Neural cell (in vitro differentiated cells): ENCODE results near the gene KLF5. TPM values are rescaled to one million over a fixed set of nuclear protein-coding genes. Genes with fewer than 3 reads are reported as not detected.

Experiments used
- H2AFZ ChIP-seq: fragments of 200-600, 300-800 bp; sonication (generic), shearing (Covaris generic); 2 replicates; pipeline ENCODE4 v1.6.0; 2014; ENCODE audit warnings: low read depth, mild to moderate bottlenecking, antibody characterized with exemption, low read length, moderate library complexity
- H3F3A ChIP-seq: fragments of 200-600 bp; shearing (Covaris generic); 2 replicates; pipeline ENCODE4 v1.6.1; 2016; ENCODE audit warnings: mild to moderate bottlenecking, moderate library complexity, mixed read lengths, antibody characterized with exemption, low read length; ENCODE audit not compliant: insufficient read depth, poor library complexity, severe bottlenecking
- H3K27ac ChIP-seq: fragments of 200-600, 300-800 bp; sonication (generic), shearing (Covaris generic); 2 replicates; pipeline ENCODE4 v1.5.1; 2014; ENCODE audit warnings: mild to moderate bottlenecking, low read length, moderate library complexity
- H3K27me3 ChIP-seq: fragments of 300-800, 200-600 bp; sonication (generic), shearing (Covaris generic); 2 replicates; pipeline ENCODE4 v1.6.0; 2014; ENCODE audit warnings: mild to moderate bottlenecking, low read depth, low read length, moderate library complexity; ENCODE audit not compliant: insufficient read depth
- H3K36me3 ChIP-seq: fragments of 300-800, 200-600 bp; sonication (generic), shearing (Covaris generic); 2 replicates; pipeline ENCODE4 v1.5.1; 2014; ENCODE audit warnings: mild to moderate bottlenecking, antibody characterized with exemption, low read length, moderate library complexity; ENCODE audit not compliant: insufficient read depth
- H3K4me2 ChIP-seq: fragments of 300-800, 200-600 bp; sonication (generic), shearing (Covaris generic); 2 replicates; pipeline ENCODE4 v1.6.0; 2014; ENCODE audit warnings: mild to moderate bottlenecking, low read length
- H3K4me3 ChIP-seq: fragments of 300-800, 200-600 bp; sonication (generic), shearing (Covaris generic); 2 replicates; pipeline ENCODE4 v1.5.1; 2014; ENCODE audit warnings: mild to moderate bottlenecking, low read length, moderate library complexity
- H3K79me2 ChIP-seq: fragments of 200-600 bp; shearing (Covaris generic); replicated peaks from 2 replicates; pipeline ENCODE4 v1.6.0; 2014; ENCODE audit warnings: mild to moderate bottlenecking, low read length, moderate library complexity; ENCODE audit not compliant: insufficient read depth
- H3K9ac ChIP-seq: fragments of 300-800, 200-600 bp; sonication (generic), shearing (Covaris generic); 2 replicates; pipeline ENCODE4 v1.6.1; 2016; ENCODE audit warnings: mild to moderate bottlenecking, low read length, mixed read lengths
- H3K9me2 ChIP-seq: fragments of 200-600 bp; shearing (Covaris generic); 2 replicates; pipeline ENCODE4 v1.6.1; 2016; ENCODE audit warnings: mild to moderate bottlenecking, low read length, mixed read lengths; ENCODE audit not compliant: insufficient read depth
- H3K9me3 ChIP-seq: fragments of 200-600, 300-800 bp; sonication (generic), shearing (Covaris generic); 2 replicates; pipeline ENCODE4 v1.6.1; 2016; ENCODE audit warnings: mild to moderate bottlenecking, mixed run types, low read length, moderate library complexity, mixed read lengths
- H4K20me1 ChIP-seq: fragments of 200-600 bp; shearing (Covaris generic); 2 replicates; pipeline ENCODE4 v1.6.1; 2016; ENCODE audit warnings: mild to moderate bottlenecking, mixed run types; ENCODE audit not compliant: insufficient read depth
- CTCF ChIP-seq: fragments of 450-650 bp; IDR thresholded peaks from 2 replicates; pipeline ENCODE4 v1.5.1; 2014; ENCODE audit warnings: antibody characterized with exemption, mild to moderate bottlenecking, moderate library complexity; ENCODE audit not compliant: poor library complexity, severe bottlenecking
- EP300 ChIP-seq: fragments of 450-650 bp; conservative IDR thresholded peaks from 2 replicates; pipeline ENCODE4 v1.6.1; 2014; ENCODE audit warnings: antibody characterized with exemption, mild to moderate bottlenecking, moderate library complexity; ENCODE audit not compliant: poor library complexity, severe bottlenecking
- EZH2 ChIP-seq: fragments of 200-600, 300-800 bp; shearing (Covaris generic), sonication (generic); IDR thresholded peaks from 2 replicates; pipeline ENCODE4 v1.6.1; 2014; ENCODE audit warnings: antibody characterized with exemption, low read length, borderline replicate concordance, mild to moderate bottlenecking; ENCODE audit not compliant: insufficient read depth, poor library complexity, severe bottlenecking
- MXI1 ChIP-seq: fragments of 450-650 bp; conservative IDR thresholded peaks from 2 replicates; pipeline ENCODE4 v1.6.1; 2014; ENCODE audit warnings: antibody characterized with exemption, mild to moderate bottlenecking; ENCODE audit not compliant: poor library complexity, severe bottlenecking
- POLR2AphosphoS5 ChIP-seq: IDR thresholded peaks from 2 replicates; pipeline ENCODE4 v1.6.1; 2012
- RAD21 ChIP-seq: fragments of 450-650 bp; conservative IDR thresholded peaks from 2 replicates; pipeline ENCODE4 v1.6.1; 2014; ENCODE audit warnings: antibody characterized with exemption, mild to moderate bottlenecking, moderate library complexity
- SMC3 ChIP-seq: fragments of 450-650 bp; conservative IDR thresholded peaks from 2 replicates; pipeline ENCODE4 v1.6.1; 2014; ENCODE audit warnings: antibody characterized with exemption, mild to moderate bottlenecking, moderate library complexity; ENCODE audit not compliant: poor library complexity
- TAF1 ChIP-seq: IDR thresholded peaks from 2 replicates; pipeline ENCODE4 v1.6.1; 2012; ENCODE audit warnings: low read depth
- polyA plus RNA-seq: library from polyadenylated mRNA; depleted of rRNA; stranded (reverse); fragments of >200 nt; gene quantifications from 2 replicates; pipeline ENCODE4 v1.2.3, GENCODE V29; 2014
- TF ChIP-seq, protein P1 (sequence below): IDR thresholded peaks from 2 replicates; pipeline ENCODE4 v1.6.1; 2012; ENCODE audit warnings: borderline replicate concordance

Gene KLF5
- polyA plus RNA-seq, 1 donor from 2014 or later = 0.26 TPM

DNA sequence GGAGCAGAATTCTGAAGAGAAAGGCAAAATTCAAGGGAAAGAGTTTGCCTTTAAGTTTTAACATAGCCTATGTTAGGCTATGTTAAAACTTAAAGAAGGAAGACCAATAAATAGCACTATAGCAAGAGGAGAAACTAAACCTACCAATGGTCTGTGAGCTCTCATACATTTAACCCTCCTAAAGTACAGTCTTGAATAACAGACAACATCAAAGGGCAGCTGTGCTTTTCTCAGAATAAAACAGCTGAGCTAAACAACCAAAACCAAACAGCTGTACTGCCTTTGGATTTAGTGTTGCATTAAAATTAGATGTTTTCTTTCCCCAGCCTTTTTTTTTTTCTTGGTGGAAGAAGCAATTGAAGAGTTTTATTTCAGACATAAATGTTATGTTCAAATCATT lies 34.0 kb downstream of the KLF5 start:
- Histone ChIP-seq H3K36me3 (no peaks in the 10 kb centered on the region), H2AFZ (no peak overlapping the region)

GRCh38 chr13:73096173-73096572 lies 37.4 kb downstream of the KLF5 start:
- no peaks in the 10 kb centered on the region for H3F3A ChIP-seq
- no peaks in the 10 kb centered on the region for H4K20me1 ChIP-seq
- H3K9me3 ChIP-seq = no peaks in the 10 kb centered on the region
- no peaks in the 10 kb centered on the region for H3K9me2 ChIP-seq
- H3K9ac ChIP-seq = no peak overlapping the region
- H3K4me3 ChIP-seq = no peak overlapping the region
- no peaks in the 10 kb centered on the region for H3K36me3 ChIP-seq
- H3K79me2 ChIP-seq = no peaks in the 10 kb centered on the region
- no peak overlapping the region for H2AFZ ChIP-seq
- no peak overlapping the region for H3K4me2 ChIP-seq
- no peaks in the 10 kb centered on the region for H3K27me3 ChIP-seq
- TF ChIP-seq EP300 (no peak), CTCF (no peak), MXI1 (no peak), EZH2 (no peak), TAF1 (no peak), POLR2AphosphoS5 (no peak), RAD21 (no peak), SMC3 (no peak)
- TF ChIP-seq, protein P1, sequence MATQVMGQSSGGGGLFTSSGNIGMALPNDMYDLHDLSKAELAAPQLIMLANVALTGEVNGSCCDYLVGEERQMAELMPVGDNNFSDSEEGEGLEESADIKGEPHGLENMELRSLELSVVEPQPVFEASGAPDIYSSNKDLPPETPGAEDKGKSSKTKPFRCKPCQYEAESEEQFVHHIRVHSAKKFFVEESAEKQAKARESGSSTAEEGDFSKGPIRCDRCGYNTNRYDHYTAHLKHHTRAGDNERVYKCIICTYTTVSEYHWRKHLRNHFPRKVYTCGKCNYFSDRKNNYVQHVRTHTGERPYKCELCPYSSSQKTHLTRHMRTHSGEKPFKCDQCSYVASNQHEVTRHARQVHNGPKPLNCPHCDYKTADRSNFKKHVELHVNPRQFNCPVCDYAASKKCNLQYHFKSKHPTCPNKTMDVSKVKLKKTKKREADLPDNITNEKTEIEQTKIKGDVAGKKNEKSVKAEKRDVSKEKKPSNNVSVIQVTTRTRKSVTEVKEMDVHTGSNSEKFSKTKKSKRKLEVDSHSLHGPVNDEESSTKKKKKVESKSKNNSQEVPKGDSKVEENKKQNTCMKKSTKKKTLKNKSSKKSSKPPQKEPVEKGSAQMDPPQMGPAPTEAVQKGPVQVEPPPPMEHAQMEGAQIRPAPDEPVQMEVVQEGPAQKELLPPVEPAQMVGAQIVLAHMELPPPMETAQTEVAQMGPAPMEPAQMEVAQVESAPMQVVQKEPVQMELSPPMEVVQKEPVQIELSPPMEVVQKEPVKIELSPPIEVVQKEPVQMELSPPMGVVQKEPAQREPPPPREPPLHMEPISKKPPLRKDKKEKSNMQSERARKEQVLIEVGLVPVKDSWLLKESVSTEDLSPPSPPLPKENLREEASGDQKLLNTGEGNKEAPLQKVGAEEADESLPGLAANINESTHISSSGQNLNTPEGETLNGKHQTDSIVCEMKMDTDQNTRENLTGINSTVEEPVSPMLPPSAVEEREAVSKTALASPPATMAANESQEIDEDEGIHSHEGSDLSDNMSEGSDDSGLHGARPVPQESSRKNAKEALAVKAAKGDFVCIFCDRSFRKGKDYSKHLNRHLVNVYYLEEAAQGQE = no peak
- no peak overlapping the region for H3K27ac ChIP-seq

More for the DNA sequence above, 34.0 kb downstream of the KLF5 start:
- H3K9me2 ChIP-seq = no peaks in the 10 kb centered on the region
- no peak overlapping the region for H3K9ac ChIP-seq
- H3K79me2 ChIP-seq = no peaks in the 10 kb centered on the region
- H3K27ac ChIP-seq = no peak overlapping the region
- no peaks in the 10 kb centered on the region for H3F3A ChIP-seq
- peaks cover 2% of the 10 kb centered on the region for H3K9me3 ChIP-seq
- H3K27me3 ChIP-seq = no peaks in the 10 kb centered on the region
- H3K4me2 ChIP-seq = no peak overlapping the region
- TF ChIP-seq MXI1 = no peak
- TF ChIP-seq RAD21 = no peak
- TF ChIP-seq, protein P1 = no peak
- no peak for TF ChIP-seq CTCF
- no peak for TF ChIP-seq EP300
- no peak for TF ChIP-seq EZH2
- TF ChIP-seq TAF1 = no peak
- no peak overlapping the region for H3K4me3 ChIP-seq
- H4K20me1 ChIP-seq = no peaks in the 10 kb centered on the region
